ENCODE data around the gene DMWD.
"Not testable (repeated sequence)": the region's sequence is repeated elsewhere in the genome, so short reads cannot be mapped to it uniquely, and the experiment has no call there.

Gene DMWD

DNA sequence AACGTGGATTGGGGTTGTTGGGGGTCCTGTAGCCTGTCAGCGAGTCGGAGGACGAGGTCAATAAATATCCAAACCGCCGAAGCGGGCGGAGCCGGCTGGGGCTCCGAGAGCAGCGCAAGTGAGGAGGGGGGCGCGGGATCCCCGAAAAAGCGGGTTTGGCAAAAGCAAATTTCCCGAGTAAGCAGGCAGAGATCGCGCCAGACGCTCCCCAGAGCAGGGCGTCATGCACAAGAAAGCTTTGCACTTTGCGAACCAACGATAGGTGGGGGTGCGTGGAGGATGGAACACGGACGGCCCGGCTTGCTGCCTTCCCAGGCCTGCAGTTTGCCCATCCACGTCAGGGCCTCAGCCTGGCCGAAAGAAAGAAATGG is 22.8 kb downstream of the DMWD start:
- DNase-seq (ENCODE audit: low spot score) = peak; percentile 19

DNA sequence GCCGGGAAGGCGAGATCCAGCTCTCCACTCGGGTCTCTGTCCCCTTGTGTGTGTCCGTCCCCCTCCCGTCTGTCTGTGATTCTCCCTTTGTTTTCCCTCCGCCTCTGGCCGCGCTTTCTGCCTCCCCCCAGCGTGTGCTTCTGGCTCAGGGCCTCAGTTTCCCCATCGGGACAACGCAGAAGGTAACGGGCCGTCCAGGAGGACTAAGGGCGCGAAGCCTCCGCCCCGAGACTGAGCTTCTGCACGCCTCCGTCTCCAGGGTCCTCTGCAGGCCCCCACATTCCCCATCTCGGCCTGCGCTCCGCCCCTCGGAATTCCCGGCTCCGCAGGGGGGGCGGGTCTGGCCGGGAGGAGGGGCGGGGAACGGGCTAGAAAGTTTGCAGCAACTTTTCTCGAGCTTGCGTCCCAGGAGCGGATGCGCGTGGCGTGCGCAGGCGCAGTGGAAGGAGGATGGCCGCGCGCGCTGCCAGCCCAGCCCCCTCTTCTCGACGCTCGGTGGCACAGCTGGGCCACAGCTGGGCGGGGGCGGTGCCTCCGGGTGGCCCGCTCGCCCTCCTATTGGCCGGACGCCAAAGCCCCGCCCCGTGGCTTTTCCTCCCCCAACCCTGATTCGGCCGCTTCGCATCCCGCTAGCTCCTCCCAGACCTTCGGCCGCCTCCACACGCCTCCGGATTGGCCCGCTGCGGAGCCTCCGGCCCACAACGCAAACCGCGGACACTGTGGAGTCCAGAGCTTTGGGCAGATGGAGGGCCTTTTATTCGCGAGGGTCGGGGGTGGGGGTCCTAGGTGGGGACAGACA is 23.5 kb downstream of the DMWD start, which contains the start of gene SIX5:
TSS of gene SIX5 (minus strand) at position 269 of the 799 bp plus-strand sequence. CDS start 408 bp downstream, outside the sequence.
- DNase-seq (ENCODE audit: low spot score) = peak; percentile 98

DNA sequence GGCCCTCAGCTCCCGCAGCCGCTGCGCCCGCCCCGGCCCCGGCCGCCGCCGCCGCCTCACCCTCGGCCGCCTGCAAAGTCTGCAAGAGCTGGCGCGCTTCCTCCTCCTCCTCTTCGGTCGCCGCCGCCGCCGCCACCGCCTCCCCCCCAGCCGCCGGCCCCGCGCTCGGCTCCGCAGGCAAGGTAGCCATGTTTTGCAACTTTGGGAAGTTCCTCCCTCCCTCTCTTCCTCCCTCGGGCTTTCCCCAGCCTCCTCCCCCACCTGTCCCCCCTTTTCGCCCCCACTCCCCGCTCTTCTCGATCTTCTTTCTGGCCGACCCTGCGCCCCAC is 24.0 kb downstream of the DMWD start:
- DNase-seq (ENCODE audit: low spot score) = peak; percentile 36

DNA sequence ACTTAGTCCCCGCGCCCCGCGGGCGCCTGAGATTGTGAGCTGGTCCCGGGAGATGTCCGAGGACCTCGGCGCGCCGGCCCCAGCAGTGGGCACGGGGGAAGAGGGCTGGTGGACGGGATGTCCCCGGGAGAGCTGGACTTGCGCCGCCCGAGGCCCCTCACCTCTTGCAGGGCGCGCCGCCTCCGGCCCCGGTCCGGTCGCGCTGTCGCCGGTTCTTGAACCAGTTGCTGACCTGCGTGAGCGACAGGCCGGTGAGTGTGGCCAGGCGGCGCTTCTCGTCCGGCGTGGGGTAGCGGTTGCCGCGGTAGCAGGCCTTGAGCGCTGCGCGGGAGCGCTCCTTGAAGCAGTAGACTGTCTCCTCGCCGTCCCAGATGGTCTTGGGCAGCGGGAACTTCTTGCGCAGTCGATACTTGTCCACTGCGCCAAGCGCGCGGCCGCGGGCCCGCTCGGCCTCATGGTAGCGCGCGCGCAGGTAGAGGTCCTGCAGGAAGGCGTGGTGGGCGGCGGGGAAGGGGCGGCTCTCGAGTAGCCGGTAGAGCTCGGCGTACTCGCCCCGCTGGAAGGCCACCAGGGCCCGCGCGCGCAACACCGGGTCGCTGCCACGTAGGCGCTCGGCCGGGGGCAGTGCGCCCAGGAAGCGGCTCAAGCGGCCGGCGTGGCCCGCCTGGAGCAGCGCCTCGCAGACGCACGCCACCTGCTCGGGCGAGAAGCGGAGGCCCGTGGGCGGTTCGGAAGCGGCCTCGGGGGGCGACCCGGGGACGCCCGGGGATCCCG is 24.6 kb downstream of the DMWD start:
- DNase-seq (ENCODE audit: low spot score) = peak; percentile 37

DNA sequence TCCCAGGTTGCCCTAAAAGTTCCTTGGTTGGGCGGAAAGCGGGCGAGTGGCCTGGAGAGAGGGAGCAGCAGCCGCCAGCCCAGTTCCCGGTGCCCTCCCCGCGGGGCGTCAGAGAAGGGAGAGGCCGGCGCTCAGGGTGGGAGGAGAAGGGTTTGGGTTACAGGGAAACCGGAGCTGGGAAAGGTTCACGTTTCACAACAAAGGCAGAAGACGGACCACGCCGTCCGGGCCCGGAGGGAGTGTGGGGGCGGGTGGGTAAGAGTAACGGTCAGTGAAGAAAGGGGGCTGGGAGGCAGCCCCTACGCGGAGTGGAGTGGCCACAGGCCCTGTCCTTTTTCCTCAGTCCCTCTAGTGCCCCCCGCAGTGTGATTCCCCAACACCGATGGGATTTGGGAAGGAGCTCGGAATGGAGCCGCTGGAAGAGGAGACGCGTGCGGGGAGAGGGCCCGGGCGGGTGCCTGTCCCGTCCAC is 25.2 kb downstream of the DMWD start:
- peak; percentile 44 for DNase-seq (ENCODE audit: low spot score)

DNA sequence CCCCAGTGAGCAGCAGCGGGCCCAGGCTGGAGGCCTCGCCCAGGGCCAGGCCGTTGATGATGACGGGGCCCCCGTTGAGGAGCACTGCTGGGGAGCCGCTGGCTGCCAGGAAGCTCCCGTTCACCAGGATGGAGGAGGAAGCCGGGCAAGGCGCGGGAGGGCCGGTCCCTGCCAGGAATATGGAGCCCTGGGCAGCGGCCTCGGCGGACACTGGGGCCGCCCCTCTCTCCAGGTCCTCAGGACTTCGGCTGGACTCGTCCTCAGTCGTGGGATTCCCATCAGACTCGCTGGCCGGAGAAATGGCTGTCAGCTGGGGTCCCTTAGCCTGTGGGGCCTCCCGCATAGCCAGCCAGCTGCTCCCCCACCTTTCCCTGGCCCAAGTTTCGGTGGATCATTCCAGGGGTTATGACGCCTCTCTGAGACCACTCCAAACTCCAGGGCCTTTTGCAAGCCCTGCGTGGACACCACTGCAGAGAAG is 25.7 kb downstream of the DMWD start:
- DNase-seq (ENCODE audit: low spot score) = no peak

DNA sequence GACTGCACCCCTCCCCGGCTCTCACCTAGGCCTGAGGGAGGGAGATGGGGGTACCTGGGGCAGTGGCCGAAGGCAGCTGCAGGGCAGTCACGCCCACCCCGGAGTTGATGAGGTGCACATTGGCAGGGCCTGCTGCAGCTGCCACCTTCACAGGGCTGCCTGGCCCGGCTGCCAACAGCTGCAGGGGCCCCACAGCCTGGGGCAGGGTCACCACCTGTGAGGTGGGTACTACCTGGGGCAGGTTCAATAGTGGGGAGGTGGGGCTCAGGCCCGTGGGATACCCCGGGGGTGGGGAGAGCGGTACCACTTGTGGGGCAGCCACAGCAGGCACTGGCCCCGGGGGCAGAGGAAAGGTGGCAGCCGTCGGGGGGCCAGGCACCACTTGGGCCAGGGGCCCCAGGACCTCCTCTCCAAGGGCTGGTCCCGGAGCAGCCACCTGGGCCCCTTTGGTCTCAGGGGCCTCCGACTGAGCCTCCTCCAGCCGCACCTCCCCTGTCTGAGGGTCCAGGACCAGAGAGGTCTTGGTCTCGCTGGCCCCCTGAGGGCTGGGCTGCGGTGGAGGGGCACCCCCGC is 26.3 kb downstream of the DMWD start:
- no peak for DNase-seq (ENCODE audit: low spot score)

DNA sequence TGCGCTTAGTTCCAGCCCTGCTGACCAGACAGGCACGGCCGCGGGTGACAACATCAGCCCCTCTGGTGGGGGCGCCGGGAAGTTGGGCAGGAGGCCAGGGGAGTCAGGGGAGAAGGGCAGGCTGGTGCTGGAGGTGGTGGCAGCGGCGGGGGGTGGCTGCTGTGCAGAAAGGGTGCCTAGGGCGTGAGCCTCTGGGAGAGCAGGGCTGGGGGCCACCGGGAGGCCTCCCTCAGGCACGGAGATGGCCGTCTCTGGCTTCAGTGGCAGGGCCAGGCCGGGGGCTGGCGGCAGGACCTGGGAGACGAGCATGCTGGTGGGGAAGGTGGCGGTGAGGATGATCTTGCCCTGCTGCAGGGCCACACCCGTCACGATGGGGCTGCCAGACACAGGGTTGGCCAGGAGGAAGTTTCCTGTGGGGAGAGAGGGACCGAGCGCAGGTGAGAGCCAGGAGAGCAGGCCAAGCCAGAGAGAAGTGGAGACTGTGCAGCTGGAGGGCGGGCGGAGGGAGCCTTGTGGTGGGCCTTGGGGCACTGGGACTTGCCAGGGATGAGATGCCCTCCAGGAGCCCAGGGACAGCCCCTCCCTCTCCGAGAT is 26.8 kb downstream of the DMWD start:
- DNase-seq (ENCODE audit: low spot score) = no peak

DNA sequence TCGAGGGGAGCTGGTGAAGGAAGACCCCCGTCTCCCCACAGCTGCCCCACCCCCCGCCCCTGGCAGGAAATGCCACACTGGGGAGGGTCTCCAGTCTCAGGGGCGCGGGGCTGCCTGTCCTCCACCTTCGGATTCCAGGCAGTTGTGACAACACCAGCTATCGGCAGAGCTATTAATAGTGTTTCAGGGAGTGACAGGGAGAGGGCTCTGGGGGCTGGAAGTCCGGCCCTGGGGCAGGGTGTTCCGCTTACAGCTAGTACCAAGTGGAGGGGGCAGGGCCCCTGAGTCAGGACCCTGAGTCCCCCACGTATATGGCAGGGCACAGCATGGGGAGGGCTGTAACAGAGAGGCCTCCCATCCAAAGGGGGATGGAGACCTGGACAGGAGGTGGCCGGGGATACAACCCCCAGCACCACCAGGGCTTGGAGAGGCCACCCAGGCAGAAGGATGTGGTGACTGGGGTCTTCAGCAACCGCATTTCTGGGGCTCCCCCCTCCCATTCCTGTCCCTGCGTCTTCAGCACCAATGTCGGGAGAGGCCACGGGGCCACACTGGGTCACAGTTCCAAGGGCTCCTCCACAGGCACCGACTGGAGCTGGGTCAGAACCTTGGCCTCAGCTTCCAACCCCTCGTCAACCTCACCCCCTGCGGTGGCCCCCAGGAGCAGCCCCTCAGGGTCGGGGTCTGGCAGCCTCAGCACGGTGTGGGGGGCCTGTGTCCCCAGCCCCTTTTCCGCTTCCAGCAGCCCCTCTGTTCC is 27.5 kb downstream of the DMWD start:
- DNase-seq (ENCODE audit: low spot score) = no peak

DNA sequence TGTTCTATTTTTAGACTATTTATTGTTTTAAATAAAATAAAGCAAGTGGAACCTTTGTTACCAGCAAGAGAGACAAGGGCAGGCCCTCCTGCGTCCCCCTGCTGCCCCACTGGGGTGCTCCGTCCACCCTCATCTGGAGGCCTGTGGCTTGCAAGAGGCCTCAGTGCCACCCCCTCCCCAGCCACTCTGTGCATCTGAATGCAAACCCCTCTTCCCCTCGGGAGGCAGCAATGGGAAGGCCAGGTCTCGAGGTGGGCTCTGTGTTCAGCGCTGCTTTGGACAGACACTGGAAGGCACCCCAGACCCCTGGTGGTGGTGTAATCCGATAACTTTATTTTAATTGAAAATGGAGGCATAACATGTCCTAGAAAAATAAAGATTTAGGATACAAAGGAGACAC is 28.2 kb downstream of the DMWD start:
- DNase-seq (ENCODE audit: low spot score) = no peak

DNA sequence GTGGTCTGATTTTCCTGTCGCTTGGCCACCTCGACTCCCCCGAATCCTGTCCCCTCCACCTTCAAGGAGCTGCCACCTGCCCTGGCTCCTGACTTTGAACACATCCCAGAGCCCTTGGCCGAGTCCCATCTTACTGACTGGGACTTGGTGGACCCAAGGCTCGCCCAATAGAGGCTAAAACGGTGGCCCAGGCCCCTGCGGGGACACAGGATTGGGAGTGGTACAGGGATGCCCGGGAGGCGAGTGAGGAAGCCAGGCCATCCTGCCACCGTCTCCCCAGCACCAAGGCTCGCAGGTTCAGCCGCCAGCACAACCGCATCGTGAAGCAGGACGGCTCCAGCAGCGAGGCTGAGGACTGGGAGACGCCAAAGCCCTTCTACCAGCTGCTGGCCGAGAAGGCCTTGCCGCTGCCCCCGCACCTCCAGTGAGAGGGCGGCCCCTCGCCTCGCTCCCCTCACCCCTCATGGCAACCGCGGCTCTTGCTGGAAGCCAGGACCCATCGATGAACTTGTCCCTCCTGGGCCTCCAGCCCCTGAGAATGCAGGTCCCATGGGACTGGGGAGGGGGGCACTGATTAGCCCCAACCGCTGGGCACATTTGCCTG is 28.9 kb downstream of the DMWD start:
- DNase-seq (ENCODE audit: low spot score) = no peak

DNA sequence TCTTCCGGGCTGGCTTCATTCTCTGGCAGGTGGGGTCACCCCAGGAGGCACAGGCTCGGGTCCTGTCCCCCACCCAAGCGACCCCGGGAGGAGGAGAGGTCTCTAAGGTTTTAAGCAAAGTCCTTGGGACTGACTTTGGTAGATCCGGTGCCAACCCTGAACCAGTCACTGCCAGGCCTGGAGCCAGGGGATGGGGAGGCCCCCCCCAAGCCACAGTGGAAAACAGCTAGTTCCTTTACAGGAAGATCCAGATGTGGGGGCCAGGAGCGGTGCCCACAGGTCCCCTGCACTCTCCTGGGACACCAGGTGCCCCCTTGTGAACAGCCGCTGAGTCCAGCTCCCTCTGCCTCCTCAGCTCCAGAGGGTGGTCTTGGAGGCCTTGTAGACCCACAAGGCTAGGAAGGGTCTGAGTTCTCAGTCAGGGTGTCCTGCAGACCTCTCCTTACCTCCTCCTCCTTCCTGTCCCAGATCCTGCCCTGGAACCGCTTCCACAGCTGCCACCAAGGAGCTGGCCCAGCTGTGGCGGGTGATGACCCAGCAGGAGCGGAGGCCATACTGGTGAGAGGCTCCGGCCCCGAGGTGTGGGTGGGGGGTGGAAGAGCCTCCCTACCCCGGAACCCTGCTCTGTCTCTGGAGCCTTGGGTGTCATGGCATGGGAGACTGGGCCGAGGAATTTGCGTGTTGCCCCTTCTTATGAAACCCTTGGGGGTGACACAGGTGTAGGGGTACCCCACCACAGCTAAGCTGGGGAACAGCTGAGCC is 29.6 kb downstream of the DMWD start:
- DNase-seq (ENCODE audit: low spot score) = no peak

DNA sequence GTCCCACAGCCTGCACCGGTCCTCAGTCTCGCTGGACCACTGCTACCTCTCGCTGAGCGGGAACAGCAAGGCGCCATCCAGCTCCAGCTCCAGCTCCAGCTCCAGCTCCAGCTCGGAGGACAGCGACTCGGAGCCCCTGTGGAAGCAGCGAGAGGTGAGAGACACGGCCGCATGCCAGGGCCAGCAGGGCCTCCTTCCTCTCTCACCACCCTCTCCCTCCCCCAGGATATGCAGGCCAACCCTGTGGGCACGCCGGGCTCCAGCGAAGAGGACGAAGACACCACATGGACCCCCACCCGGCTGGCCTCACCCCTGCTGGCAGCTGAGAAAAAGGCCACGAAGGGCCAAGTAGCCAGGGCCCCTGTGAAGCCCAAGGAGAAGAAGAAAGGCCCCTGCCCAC is 30.9 kb downstream of the DMWD start:
- DNase-seq (ENCODE audit: low spot score) = no peak

DNA sequence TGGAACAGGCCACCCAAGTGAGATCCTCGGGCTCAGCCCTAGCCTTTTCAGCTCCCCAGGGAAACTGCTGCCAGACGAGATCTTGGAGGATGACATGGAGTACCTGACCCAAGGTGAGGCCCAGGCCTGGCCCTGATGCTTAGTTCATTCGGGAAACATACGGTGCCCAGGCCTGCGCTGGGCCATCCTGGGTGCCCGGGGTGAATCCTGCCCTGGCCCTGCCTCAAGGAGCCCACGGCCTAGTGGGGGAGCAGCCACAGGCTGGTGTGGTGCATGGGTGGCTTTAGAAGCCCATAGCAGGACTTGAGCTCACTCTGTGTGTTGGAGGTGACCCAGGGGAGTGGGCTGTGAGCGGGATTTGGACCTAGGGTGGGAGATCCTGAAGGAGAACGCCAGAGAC is 33.7 kb downstream of the DMWD start:
- no peak for DNase-seq (ENCODE audit: low spot score)

DNA sequence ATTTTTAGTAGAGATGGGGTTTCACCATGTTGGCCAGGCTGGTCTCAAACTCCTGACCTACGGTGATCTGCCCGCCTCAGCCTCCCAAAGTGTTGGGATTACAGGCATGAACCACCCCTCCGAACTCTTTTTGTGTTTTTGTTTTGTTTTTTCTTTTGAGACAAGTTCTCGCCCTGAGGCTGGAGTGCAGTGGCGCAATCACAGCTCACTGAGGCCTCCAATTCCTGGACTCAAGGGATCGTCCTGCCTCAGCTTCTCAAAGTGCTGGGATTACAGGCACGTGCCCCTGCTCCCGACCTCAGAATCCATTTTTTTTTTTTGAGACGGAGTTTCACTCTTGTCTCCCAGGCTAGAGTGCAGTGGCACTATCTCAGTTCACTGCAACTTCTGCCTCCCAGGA is 35.0 kb downstream of the DMWD start:
- no peak for DNase-seq (ENCODE audit: low spot score)

DNA sequence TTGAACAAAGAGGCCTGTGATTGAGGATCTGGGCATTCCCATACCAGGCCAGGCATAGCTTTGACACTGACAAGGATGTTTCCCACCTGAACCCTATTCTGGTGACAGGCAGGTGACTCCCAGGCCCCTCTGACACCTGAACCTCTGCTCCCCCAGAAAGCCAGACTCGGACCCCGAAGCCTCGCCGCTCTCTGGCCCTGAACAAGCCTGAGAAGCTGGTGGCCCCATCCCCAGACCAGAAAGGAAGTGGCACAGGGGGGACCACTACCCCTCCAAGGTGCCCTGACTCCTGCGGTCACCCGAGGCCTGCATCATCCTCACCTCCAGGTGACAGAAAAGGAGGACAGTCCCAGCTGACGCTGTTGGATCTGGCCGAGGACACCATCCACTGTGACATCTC is 38.3 kb downstream of the DMWD start:
- DNase-seq (ENCODE audit: low spot score) = no peak

DNA sequence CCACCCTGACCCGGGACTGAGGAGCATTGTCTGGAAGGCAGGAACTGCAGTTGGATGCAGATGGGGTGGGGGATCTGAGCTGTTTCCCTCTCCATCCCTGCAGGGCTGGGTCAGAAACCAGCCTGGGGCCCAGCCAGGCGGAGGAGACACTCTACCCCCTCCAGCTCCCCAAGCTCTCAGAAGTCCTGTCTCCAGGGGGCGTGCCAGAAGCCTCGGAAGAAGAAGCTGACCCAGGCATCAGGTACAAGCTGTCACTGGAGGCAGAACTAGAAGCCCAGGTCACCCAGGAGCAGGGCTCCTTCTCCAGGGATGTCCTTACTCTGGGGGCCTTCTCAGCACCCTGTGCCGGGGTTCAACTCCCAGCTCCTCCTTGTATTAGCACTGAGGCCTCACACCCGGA is 39.1 kb downstream of the DMWD start:
- no peak for DNase-seq (ENCODE audit: low spot score)

DNA sequence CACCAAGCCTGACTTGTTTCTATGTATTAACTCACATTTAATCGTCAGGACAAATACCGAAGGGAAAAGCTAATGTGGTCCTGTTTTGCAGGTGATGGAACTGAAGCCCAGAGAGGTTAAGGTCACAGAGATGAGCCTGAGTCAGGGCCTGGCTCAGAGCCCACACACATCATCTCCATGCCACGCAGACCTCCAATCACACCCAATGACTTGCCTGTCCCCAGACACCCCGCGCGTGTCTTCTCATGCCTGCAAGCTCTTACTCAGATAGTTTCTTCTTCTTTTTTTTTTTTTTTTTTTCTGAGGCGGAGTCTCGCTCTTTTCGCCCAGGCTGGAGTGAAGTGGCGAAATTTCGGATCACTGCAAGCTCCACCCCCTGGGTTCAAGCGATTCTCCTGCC is 40.0 kb downstream of the DMWD start:
- no peak for DNase-seq (ENCODE audit: low spot score)

DNA sequence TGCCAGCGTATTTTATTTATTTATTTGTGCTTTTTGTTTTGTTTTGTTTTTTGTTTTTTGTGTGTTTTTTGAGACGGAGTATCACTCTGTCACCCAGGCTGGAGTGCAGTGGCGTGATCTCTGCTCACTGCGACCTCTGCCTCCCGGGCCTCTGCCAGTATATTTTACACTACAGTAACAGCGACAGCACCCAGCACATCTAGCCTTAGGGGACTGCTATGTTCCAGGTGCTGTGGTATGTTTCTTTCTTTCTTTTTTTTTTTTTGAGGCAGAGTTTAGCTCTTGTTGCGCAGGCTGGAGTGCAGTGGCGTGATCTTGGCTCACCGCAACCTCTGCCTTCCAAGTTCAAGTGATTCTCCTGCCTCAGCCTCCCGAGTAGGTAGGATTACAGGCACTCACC is 41.2 kb downstream of the DMWD start:
- not testable (repeated sequence) for DNase-seq (ENCODE audit: low spot score)

DNA sequence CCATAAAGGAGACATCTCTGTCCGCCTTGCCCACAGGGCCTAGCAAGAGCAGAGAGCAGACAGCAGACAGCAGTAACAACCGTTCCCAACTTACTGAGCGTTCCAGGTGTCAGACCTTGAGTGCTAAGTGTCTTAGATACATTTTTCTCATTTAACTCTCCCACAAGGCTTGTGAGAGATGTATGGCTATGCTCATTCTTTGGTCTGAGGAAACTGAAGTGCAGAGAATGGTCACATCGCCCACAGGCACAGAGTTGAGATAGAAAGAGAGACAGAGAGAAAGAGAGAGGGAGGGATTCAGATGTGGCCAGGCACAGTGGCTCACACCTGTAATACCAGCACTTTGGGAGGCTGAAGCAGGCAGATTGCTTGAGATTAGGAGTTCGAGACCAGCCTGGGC is 45.1 kb downstream of the DMWD start:
- DNase-seq (ENCODE audit: low spot score) = no peak

DNA sequence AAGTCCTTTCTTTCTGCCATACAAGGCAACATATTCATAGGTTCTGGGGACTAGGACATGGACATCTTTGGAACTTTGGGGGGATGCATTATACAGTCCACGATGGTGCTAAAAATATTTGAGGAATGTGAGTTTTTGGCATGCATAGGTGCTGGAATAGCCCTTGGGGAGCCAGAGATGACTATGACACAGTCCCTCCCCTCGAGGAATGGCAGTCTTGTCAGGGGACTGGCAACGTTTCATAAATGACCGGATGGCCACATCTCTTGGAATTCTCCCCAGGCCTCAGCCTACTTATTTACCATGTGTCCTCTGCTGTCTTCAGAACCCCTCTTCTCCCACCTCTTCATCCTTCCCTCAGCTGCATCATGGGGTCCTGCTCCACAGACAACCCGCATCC is 45.8 kb downstream of the DMWD start:
- no peak for DNase-seq (ENCODE audit: low spot score)
